Body of pancreas (tissue), 4 donors: ENCODE results near the gene KATNAL2. TPM values are rescaled to one million over a fixed set of nuclear protein-coding genes. Genes with fewer than 3 reads are reported as not detected.

Source experiments
- ATAC-seq: fragments of 150-250 bp; one replicate; pipeline ENCODE4 v1.9.1; 2016
- DNase-seq, 4 donors: peaks; one replicate each; pipeline ENCODE4 v3.0.0-alpha.2; 2019
- H3K27ac ChIP-seq, 4 donors: fragments of 200-600 bp; sonication (generic); 1 replicate in 3 of 4; 2 replicates in 1 of 4; pipeline versions ENCODE4 v1.5.1 to v1.6.1; 2016 to 2019; ENCODE audit warnings: mild to moderate bottlenecking in 1 of 4, mixed read lengths in 1 of 4, moderate library complexity in 1 of 4
- H3K27me3 ChIP-seq, 2 donors: fragments of 200-600 bp; sonication (generic); one replicate each; pipeline ENCODE4 v1.6.0; 2016; ENCODE audit warnings: mild to moderate bottlenecking in 1 of 2
- H3K36me3 ChIP-seq, 2 donors: fragments of 200-600 bp; sonication (generic); replicated peaks in 1 of 2; 2 replicates each; pipeline ENCODE4 v1.5.1; 2016; ENCODE audit warnings: low read depth in 2 of 2; ENCODE audit not compliant: insufficient read depth in 1 of 2
- H3K4me1 ChIP-seq: fragments of 200-600 bp; sonication (generic); one replicate; pipeline ENCODE4 v1.6.0; 2016
- H3K4me3 ChIP-seq, 2 donors: fragments of 200-600 bp; sonication (generic); 1 replicate in 1 of 2; 2 replicates in 1 of 2; pipeline ENCODE4 v1.5.1; 2016 to 2019
- H3K9me3 ChIP-seq, 3 donors: fragments of 200-600 bp; sonication (generic); 1 replicate in 2 of 3; 2 replicates in 1 of 3; pipeline ENCODE4 v1.5.1; 2016
- CTCF ChIP-seq, 7 experiments: fragments of 450-650 bp in 4 of 7; fragments of 200-600 bp in 3 of 7; sonication (generic) in 3 of 7; IDR thresholded peaks; one replicate each; pipeline ENCODE4 v1.5.1; 2016 to 2019; ENCODE audit warnings: antibody characterized with exemption in 7 of 7
- POLR2A ChIP-seq, 3 donors: fragments of 450-650 bp; IDR thresholded peaks; one replicate each; pipeline ENCODE4 v1.6.1; 2016; ENCODE audit warnings: antibody characterized with exemption in 3 of 3, mild to moderate bottlenecking in 2 of 3
- WGBS, 2 donors: methylation state at CpG; one replicate each; pipeline ENCODE4 v1.1.5; 2017; 5-methylcytosine and 5-hydroxymethylcytosine counted together
- intact Hi-C: fragments of 100-400 bp; cut with DNase I; formaldehyde crosslinking; loops from one replicate; pipeline ENCODE4 v1.15.1; 2023
- total RNA-seq, 2 donors: library from RNA; depleted of rRNA; stranded (reverse); fragments of >200 nt; gene quantifications; one replicate each; pipeline ENCODE4 v1.1.0, GENCODE V29; 2016

KATNAL2 gene
- total RNA-seq, 2 donors from 2014 or later = 1.8 to 12.2 TPM

- TF ChIP-seq POLR2A (IDR thresholded peaks at IDR 0.05) (no peak), CTCF (IDR thresholded peaks at IDR 0.05) (no peak)
- Histone ChIP-seq H3K36me3 (no peaks in the 10 kb centered on the region), H3K9me3 (no peaks in the 10 kb centered on the region), H3K27ac (no peak overlapping the region), H3K4me1 (no peaks in the 10 kb centered on the region), H3K4me3 (no peak overlapping the region), H3K27me3 (no peaks in the 10 kb centered on the region)
- WGBS, 2 donors = 92 to 95% methylated on average over 6 of the region's 6 CpGs
- no peak for DNase-seq
- no peak for ATAC-seq
- intact Hi-C loops = no loop called here
Measured at GRCh38 chr18:47040982-47041381, 123.6 kb downstream of the KATNAL2 start.

- Histone ChIP-seq H3K4me3 (no peak overlapping the region), H3K4me1 (no peaks in the 10 kb centered on the region), H3K36me3 (no peaks in the 10 kb centered on the region), H3K27me3 (no peaks in the 10 kb centered on the region), H3K9me3 (no peaks in the 10 kb centered on the region), H3K27ac (no peak overlapping the region)
- 24 to 25% methylated on average over 7 of the region's 7 CpGs for WGBS, 2 donors
- TF ChIP-seq CTCF (IDR thresholded peaks at IDR 0.05) (peak; percentile 27 to 72 (median 63)), POLR2A (IDR thresholded peaks at IDR 0.05) (no peak)
- intact Hi-C loops = no loop called here
- DNase-seq (peak; percentile 15 to 42 (median 22)), ATAC-seq (no peak)
Measured at GRCh38 chr18:47050468-47050867, 133.1 kb downstream of the KATNAL2 start.

GRCh38 chr18:47054369-47054768 lies 137.0 kb downstream of the KATNAL2 start:
- WGBS, 2 donors = 75 to 78% methylated on average over 5 of the region's 5 CpGs
- Histone ChIP-seq H3K4me3 (no peak overlapping the region), H3K27ac (no peak overlapping the region), H3K4me1 (no peaks in the 10 kb centered on the region), H3K36me3 (no peaks in the 10 kb centered on the region), H3K27me3 (no peaks in the 10 kb centered on the region), H3K9me3 (no peaks in the 10 kb centered on the region)
- TF ChIP-seq CTCF (IDR thresholded peaks at IDR 0.05) (no peak), POLR2A (IDR thresholded peaks at IDR 0.05) (no peak)
- no peak for DNase-seq
- intact Hi-C loops = no loop called here
- ATAC-seq = no peak

GRCh38 chr18:47062471-47062870 lies 145.1 kb downstream of the KATNAL2 start:
- Histone ChIP-seq H3K36me3 (no peaks in the 10 kb centered on the region), H3K4me3 (no peak overlapping the region), H3K4me1 (no peaks in the 10 kb centered on the region), H3K9me3 (no peaks in the 10 kb centered on the region), H3K27ac (no peak overlapping the region), H3K27me3 (no peaks in the 10 kb centered on the region)
- DNase-seq (no peak), ATAC-seq (no peak)
- WGBS, 2 donors = 46 to 56% methylated on average over 2 of the region's 2 CpGs
- intact Hi-C loops = no loop called here
- TF ChIP-seq POLR2A (IDR thresholded peaks at IDR 0.05) (no peak), CTCF (IDR thresholded peaks at IDR 0.05) (no peak)

GRCh38 chr18:47063096-47063495 lies 145.7 kb downstream of the KATNAL2 start:
- no peaks in the 10 kb centered on the region for H3K9me3 ChIP-seq
- no peak for TF ChIP-seq CTCF (IDR thresholded peaks at IDR 0.05)
- TF ChIP-seq POLR2A (IDR thresholded peaks at IDR 0.05) = no peak
- ATAC-seq (no peak), DNase-seq (no peak)
- no peaks in the 10 kb centered on the region for H3K4me1 ChIP-seq
- H3K4me3 ChIP-seq = no peak overlapping the region
- H3K27me3 ChIP-seq = no peaks in the 10 kb centered on the region
- WGBS, 2 donors = 85 to 89% methylated on average over 8 of the region's 8 CpGs
- intact Hi-C loops = no loop called here
- H3K27ac ChIP-seq = no peak overlapping the region
- H3K36me3 ChIP-seq = no peaks in the 10 kb centered on the region
